GM21381 (cell line): ENCODE data around the gene TSHZ1.

Experiments used
- ATAC-seq: cut with Tn5 transposase; IDR thresholded peaks from one replicate; pipeline ENCODE4 v1.9.1; 2021; ENCODE audit warnings: mild to moderate bottlenecking, moderate library complexity; ENCODE audit not compliant: unreplicated experiment

Gene TSHZ1

GRCh38 chr18:75330308-75330707 lies 119.7 kb downstream of the TSHZ1 start:
- ATAC-seq = no peak

- no peak for ATAC-seq
Observed at GRCh38 chr18:75334869-75335268, 124.3 kb downstream of the TSHZ1 start.

- ATAC-seq = no peak
Observed at GRCh38 chr18:75335511-75335910, 124.9 kb downstream of the TSHZ1 start.

- no peak for ATAC-seq
Observed at GRCh38 chr18:75336767-75337166, 126.2 kb downstream of the TSHZ1 start.

GRCh38 chr18:75337348-75337747 lies 126.8 kb downstream of the TSHZ1 start:
- no peak for ATAC-seq

- ATAC-seq = no peak
Observed at GRCh38 chr18:75338631-75339030, 128.0 kb downstream of the TSHZ1 start.
